ENCODE measurements around the gene PKMYT1. TPM values are rescaled to one million over a fixed set of nuclear protein-coding genes. Genes with fewer than 3 reads are reported as not detected.

PKMYT1 gene
- total and polyA plus RNA-seq, 2 of the 4 experiments (the other 2 are of a cell fraction), result 1.8 to 14.9 TPM

- Histone ChIP-seq H4K8ac (ENCODE audit: low read depth in 2 of 2, low read length in 2 of 2) (no peak overlapping the region), H2AFZ (replicated peaks; ENCODE audit: low read length, poor library complexity) (peak overlapping the region; percentile 77), H3K4ac (ENCODE audit: low read depth, low read length) (no peak overlapping the region), H3K9me1 (ENCODE audit: insufficient read depth, low read length) (no peaks in the 10 kb centered on the region), H3K4me2 (ENCODE audit: low read depth, low read length) (no peak overlapping the region), H3K56ac (ENCODE audit: extremely low read depth, insufficient read depth, low read length) (no peak overlapping the region), H3K9ac (ENCODE audit: low read depth, low read length) (no peak overlapping the region), H3K23ac (ENCODE audit: low read depth, low read length) (no peak overlapping the region), H3K36me3 (ENCODE audit: control insufficient read depth, insufficient read depth, low read length) (no peaks in the 10 kb centered on the region), H2BK5ac (ENCODE audit: low read depth, low read length, poor library complexity, severe bottlenecking) (no peak overlapping the region), H4K5ac (ENCODE audit: low read depth, low read length) (no peak overlapping the region), H4K20me1 (ENCODE audit: insufficient read depth, low read length) (no peaks in the 10 kb centered on the region), H4K91ac (ENCODE audit: insufficient read depth, low read depth, low read length) (no peak overlapping the region), H3K18ac (ENCODE audit: low read depth, low read length) (no peak overlapping the region), H2AK5ac (ENCODE audit: low read depth, low read length) (no peak overlapping the region), H2AK9ac (replicated peaks; ENCODE audit: low read depth, low read length, poor library complexity) (no peak overlapping the region), H3K27me3 (ENCODE audit: control insufficient read depth, insufficient read depth, low read length) (peaks cover 36% of the 10 kb centered on the region), H3K14ac (replicated peaks; ENCODE audit: low read depth, low read length) (no peak overlapping the region), H3K79me1 (ENCODE audit: low read depth in 1 of 2, low read length in 2 of 2) (no peaks in the 10 kb centered on the region), H3K9me3 (ENCODE audit: control insufficient read depth, insufficient read depth, low read length) (no peaks in the 10 kb centered on the region), H3K27ac (ENCODE audit: insufficient read depth, low read length) (no peak overlapping the region), H3K4me3 (ENCODE audit: insufficient read depth, low read depth, low read length) (peak overlapping the region; percentile 19; the same call in 1 of the 2 replicates), H2BK120ac (ENCODE audit: low read depth, low read length) (no peak overlapping the region), H2BK20ac (ENCODE audit: low read depth, low read length) (no peak overlapping the region), H2BK15ac (ENCODE audit: low read depth, low read length) (no peak overlapping the region), H3K4me1 (ENCODE audit: control insufficient read depth, insufficient read depth, low read length) (no peaks in the 10 kb centered on the region)
- BruUV-seq (replicated peaks), result no TSS peak
- intact Hi-C loops (cut with micrococcal nuclease), result no loop called here
- DNase-seq (no peak), ATAC-seq (ENCODE audit: low read depth) (peak; percentile 36)
- 1% methylated on average over 34 of the region's 67 CpGs; no CpG with 5 or more reads in 1 of the 2 experiments for WGBS, 2 experiments (ENCODE audit: extremely low coverage in 2 of 2, insufficient read length in 1 of 2)
- TF ChIP-seq RFX5 (IDR thresholded peaks at IDR 0.05; ENCODE audit: low read depth, low read length) (no peak), SMC3 (IDR thresholded peaks at IDR 0.05; ENCODE audit: low read depth, low read length) (no peak), FOS (IDR thresholded peaks at IDR 0.05; ENCODE audit: low read depth, low read length) (no peak), MAZ (IDR thresholded peaks at IDR 0.05; ENCODE audit: borderline replicate concordance, low read depth, low read length) (no peak), CHD1 (IDR thresholded peaks at IDR 0.05; ENCODE audit: low read depth, low read length) (no peak), CTCF (conservative IDR thresholded peaks at IDR 0.05; ENCODE audit: low read depth, low read length) (no peak), MXI1 (IDR thresholded peaks at IDR 0.05; ENCODE audit: borderline replicate concordance, low read depth, low read length) (no peak), RCOR1 (IDR thresholded peaks at IDR 0.05; ENCODE audit: insufficient replicate concordance, low read length) (no peak), POLR2A (IDR thresholded peaks at IDR 0.05; ENCODE audit: low read depth, low read length) (no peak), BHLHE40 (IDR thresholded peaks at IDR 0.05; ENCODE audit: low read depth, low read length) (no peak), NFE2L2 (IDR thresholded peaks at IDR 0.05; ENCODE audit: low read depth, low read length) (no peak), CEBPB (IDR thresholded peaks at IDR 0.05; ENCODE audit: low read depth, low read length) (no peak), RAD21 (IDR thresholded peaks at IDR 0.05; ENCODE audit: low read length) (no peak), ELK1 (IDR thresholded peaks at IDR 0.05; ENCODE audit: borderline replicate concordance, low read depth, low read length) (no peak), USF2 (IDR thresholded peaks at IDR 0.05; ENCODE audit: low read depth, low read length) (no peak), MAFK (IDR thresholded peaks at IDR 0.05; ENCODE audit: low read depth, low read length) (no peak)
- CTCF ChIA-PET, result interaction anchor here (0.6 to 1.3 kb wide), 8 partner anchors 8 to 94 kb away, joined by 3 to 12 read pairs (median 4); no protein-coding TSS in a partner anchor
- in situ Hi-C loops (cut with MboI; ENCODE audit: low sequenced_read_pairs), result no loop called here
- POLR2A ChIA-PET (ENCODE audit: unreplicated experiment), result no interaction called here
- dilution Hi-C loops (cut with HindIII; ENCODE audit: low sequenced_read_pairs, unreplicated experiment), result no loop called here
Observed at GRCh38 chr16:3004319-3004718, 24.1 kb upstream of the PKMYT1 start.
